GM21528 (cell line): ENCODE data around the gene SLIT3.
"Not testable (repeated sequence)": the region's sequence is repeated elsewhere in the genome, so short reads cannot be mapped to it uniquely, and the experiment has no call there.

Experiments
- ATAC-seq: cut with Tn5 transposase; IDR thresholded peaks from one replicate; pipeline ENCODE4 v1.9.1; 2021; ENCODE audit warnings: mild to moderate bottlenecking, moderate library complexity; ENCODE audit not compliant: unreplicated experiment, low FRiP score

SLIT3 gene

DNA sequence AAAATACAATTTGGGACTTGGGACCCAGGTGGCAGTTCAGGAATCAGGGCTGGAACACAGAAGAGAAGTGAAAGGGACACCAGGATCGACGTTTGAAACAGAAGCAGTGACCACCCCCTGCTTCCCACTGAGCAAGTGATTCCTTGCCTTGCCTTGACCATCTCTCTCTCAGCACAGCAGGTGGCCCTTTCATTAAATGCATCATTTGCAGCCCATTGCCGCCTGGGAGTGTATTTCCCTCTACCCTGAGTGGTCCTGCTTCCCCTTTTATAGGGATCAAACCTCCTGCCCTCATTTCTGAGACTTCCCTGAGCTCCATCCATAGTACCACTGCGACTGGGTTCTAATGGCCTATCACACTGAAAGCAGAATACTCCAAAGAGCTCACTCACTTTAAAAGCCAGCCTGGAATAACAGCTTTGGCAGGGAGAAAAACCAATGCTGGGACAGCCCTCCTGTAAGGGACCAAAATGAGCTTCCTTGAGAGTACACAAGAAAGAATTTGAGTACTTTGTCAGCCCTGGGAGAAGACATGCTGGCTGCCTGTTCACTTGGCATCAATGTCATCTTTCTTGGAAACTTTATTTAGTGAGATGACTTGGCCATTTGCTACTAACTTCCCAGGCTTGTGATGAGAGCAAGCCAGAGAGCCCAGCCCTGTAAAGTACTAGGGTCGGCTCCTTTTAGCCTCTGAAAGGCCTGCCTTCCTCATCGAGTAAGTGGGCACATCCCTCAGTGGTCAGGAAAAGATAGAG lies 149.7 kb downstream of the SLIT3 start:
- ATAC-seq, result no peak

- no peak for ATAC-seq
These were observed 150.8 kb downstream of the SLIT3 start for GRCh38 chr5:169150108-169150507.

- no peak for ATAC-seq
These were observed 151.6 kb downstream of the SLIT3 start for GRCh38 chr5:169149317-169149716.

DNA sequence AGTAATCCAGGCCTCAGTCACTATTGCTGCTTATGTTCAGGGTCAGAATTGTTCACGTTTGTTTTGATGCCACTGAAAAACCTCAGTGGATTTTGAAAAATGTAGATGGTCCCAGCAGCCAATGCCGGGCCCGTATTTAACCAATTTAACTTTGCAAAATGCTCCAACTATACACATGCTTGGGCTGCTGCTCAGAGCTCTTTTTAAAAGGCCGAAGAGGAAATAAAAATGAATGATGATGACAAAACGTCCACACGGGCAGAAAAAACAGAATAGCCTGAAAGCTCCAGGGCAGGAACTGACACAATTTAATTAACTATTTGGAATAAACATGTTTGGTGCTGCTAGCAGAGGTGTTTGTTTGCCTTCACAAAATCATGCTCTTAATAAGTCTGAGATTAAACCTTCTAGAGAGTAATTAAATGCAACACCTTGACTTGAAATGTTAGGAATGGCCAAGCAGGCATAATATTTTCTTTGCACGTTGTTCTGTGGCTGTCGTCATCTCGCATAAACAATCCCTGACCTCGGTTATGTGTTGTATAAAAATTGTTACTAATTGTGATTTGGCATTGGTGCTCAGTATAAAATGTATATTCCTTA lies 152.7 kb downstream of the SLIT3 start:
- no peak for ATAC-seq

DNA sequence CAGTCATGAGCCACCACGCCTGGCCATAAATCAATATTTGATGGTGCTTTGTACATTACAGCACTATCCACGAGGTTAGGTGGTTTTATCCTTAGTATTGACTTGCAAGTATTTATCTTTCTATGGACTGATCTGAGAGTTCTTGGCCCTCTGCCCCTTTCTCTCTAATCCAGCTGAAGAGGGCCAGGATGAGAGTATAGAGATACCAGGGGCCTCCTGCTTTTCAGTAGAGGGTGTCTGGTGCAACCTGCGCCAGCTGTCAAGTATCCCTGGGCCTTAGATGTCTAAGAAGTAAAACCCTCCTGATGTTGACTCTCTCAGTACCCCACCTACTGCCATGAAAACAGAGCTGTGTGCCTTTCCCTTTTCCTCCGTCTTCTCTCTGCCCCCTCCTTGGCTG lies 153.4 kb downstream of the SLIT3 start:
- ATAC-seq, result no peak

DNA sequence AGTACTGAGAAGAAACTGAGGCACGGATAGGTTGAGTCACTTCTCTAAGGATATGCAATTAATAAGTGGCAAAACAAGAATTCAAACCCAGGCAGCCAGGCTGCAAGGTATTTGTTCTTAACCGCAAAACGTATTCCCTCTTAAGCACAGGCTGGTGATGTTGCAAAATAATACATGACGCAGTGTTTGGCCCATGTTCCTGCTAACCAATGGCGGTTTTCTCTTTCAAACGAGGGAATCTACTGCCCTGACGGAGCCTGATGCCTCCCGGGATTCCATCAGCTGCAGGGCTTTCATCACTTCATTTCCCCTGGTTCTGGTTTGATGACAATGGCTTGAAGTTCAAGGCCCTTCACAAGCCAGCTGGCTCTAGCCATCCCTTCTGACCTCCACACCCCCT lies 154.8 kb downstream of the SLIT3 start:
- ATAC-seq, result no peak

DNA sequence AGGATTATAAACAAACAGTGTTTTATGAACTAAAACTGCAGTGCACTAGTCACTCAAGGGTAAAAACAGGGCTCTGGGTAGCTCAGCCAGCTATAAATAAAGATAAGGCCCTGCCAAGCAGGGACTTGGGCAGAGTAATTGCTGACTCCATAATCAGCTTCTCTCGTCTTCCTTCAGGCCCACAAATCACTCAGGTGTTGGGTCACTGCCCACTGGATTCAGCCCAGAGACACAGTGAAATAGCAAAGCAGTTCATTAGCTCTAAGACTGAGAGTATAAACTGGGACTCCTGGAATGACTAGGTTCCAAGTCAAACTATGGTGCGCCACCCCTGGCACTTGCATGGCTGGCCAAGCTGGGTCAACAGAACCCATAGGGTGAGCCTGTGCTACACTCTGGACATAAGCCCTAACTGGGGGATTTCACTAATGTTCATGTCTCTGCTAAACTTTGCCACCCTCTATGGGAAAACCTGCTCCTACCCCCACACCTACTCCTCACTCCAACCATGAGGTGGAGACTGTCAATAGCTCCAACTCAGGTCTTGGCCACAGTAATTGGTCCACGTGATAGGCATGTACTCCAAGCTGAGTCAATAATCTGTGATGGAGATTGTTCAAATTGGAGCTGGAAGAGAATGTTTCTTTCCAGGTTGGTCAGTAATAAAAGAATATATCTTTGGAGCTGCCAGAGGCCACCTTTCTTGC lies 158.5 kb downstream of the SLIT3 start:
- no peak for ATAC-seq

DNA sequence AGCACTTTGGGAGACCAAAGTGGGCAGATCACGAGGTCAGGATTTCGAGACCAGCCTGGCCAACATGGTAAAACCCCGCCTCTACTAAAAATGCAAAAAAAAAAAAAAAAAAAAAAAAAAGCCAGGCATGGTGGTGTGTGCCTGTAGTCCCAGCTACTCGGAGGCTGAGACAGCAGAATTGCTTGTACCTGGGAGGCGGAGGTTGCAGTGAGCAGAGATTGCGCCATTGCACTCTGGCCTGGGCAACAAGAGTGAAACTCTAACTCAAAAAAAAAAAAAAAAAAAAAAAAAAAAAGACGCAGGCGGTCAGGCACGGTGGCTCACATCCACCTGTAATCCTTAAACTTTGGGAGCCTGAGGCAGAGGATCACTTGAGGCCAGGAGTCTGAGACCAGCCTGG lies 160.7 kb downstream of the SLIT3 start:
- not testable (repeated sequence) for ATAC-seq

GRCh38 chr5:169139480-169140050 lies 161.4 kb downstream of the SLIT3 start:
- ATAC-seq, result no peak

- no peak for ATAC-seq
These were observed 167.4 kb downstream of the SLIT3 start for GRCh38 chr5:169133531-169133930.

- ATAC-seq, result no peak
These were observed 168.7 kb downstream of the SLIT3 start for GRCh38 chr5:169132302-169132660.

- no peak for ATAC-seq
These were observed 169.2 kb downstream of the SLIT3 start for GRCh38 chr5:169131616-169132301.

- ATAC-seq, result no peak
These were observed 172.3 kb downstream of the SLIT3 start for GRCh38 chr5:169128679-169129078.

DNA sequence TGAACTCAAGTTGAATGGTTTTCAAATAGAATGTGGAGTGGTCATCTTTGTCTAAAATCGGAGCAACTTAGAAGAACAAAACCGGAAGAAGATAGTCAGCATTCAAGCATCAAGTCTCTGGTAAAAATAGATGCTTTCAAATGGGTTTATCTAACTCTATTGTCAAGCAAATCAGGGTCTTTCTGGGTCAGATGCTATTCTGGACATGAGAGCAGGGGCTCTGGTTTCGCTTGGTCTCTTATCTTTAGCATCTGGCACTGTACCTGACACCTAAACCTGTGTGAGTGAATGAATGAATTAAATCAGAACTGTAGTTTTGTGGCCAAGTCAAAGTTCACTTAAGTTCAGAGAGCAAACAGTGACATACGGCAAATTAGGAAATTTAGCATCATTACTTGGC lies 173.5 kb downstream of the SLIT3 start:
- ATAC-seq, result no peak

DNA sequence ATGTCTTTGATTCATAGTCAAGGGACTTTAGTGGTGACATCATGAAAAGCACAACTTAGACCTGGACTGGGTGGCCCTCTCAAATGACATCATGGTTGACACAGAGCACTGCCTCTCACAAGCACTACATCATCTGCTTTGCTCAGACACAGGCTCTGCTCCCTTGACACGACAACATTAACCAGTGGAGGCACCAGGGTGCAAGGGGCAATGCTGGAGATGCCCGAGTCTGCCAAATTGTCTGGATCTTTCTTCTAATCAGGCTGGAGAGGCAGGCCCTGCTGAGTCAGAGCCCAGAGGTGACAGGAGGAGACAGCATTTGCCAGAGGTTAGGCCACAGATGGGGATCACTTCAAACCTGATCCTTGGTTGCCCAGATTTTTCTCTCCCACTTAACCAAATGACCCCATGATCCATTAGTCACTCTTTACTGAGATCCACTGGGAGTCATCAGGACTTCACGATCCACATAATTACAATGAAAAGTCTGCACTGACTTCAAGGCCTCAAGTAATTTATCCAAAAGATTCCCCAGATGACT lies 174.4 kb downstream of the SLIT3 start:
- no peak for ATAC-seq

DNA sequence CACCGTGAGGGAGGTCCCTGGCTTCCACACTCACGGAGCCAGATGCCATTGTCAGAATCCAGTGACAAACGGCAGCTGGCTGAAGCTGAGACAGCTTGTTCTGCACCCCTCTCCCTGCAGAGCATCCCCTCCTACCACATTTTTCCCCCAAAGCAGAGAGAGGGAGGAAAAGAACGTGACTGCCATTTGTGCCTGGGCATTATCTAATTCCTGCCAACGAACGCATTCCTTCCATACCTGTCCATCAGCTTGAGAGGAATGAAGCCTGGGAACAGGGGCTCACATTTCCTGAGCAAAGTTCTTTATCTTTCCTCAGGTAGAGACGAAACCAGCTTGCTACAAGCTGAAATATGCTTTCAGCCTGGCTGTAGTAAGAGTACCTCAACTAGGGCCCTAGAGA lies 175.4 kb downstream of the SLIT3 start:
- ATAC-seq, result no peak

DNA sequence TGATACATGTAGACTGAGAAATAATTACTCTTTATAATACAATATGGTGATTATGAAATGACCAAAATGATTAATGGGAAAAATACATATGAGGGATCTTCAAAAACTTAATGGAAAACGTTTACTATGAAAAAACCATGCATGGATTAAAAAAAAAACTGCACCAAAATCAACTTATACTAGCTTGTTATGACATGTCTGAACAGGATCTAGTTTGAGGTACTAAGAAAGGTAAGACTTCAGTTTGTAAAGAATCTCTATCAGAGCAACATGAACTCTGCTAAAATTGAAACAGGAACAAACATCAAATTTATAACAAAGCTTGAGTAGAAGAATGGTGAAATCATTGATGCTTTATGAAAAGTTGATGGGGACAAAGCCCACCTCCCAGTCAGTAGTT lies 178.0 kb downstream of the SLIT3 start:
- ATAC-seq, result no peak

- ATAC-seq, result no peak
These were observed 179.1 kb downstream of the SLIT3 start for GRCh38 chr5:169121630-169122420.

DNA sequence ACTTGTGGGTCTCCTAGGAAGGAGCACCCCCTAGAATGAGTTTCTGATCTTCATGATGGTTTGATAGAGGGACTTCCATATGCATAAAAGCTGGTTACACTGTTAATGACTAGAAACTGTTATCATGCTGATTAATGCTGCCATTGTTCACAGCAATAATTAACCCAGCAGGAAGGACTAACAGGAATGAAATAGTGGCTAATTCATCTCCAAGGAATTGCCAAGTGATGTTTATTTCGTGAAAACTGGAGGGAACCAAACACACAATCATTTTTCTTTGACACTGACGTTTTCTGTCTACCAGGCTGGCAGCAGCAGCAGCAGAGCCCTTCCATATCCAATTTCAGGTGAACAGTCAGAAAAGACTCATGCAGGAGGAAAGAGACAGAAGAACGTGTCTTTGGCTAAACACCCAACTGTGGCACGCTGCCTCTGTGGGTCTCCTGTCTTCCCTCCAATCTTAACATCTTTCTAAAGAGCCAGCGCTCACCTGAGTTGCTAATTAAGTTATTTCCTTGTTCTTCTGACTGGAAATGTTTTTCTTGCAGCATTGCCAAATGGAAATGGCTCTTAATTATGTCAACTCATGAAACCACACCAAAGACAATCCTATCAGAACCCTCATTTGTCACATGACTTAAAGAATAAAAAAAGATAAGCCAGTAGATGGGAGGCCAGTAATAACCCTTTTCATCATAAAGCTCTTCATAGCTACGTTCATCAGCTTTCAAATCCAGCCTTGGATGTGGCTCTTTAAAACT lies 181.5 kb downstream of the SLIT3 start:
- no peak for ATAC-seq
